NCI-H748 (cell line): ENCODE results near the gene SENP2.
"Not testable (repeated sequence)": the region's sequence is repeated elsewhere in the genome, so short reads cannot be mapped to it uniquely, and the experiment has no call there.

Experiments used
- DNase-seq: peaks from one replicate; lab custom pipeline; 2025; ENCODE audit not compliant: unreplicated experiment; lab: John Stamatoyannopoulos, UW

SENP2 gene

DNA sequence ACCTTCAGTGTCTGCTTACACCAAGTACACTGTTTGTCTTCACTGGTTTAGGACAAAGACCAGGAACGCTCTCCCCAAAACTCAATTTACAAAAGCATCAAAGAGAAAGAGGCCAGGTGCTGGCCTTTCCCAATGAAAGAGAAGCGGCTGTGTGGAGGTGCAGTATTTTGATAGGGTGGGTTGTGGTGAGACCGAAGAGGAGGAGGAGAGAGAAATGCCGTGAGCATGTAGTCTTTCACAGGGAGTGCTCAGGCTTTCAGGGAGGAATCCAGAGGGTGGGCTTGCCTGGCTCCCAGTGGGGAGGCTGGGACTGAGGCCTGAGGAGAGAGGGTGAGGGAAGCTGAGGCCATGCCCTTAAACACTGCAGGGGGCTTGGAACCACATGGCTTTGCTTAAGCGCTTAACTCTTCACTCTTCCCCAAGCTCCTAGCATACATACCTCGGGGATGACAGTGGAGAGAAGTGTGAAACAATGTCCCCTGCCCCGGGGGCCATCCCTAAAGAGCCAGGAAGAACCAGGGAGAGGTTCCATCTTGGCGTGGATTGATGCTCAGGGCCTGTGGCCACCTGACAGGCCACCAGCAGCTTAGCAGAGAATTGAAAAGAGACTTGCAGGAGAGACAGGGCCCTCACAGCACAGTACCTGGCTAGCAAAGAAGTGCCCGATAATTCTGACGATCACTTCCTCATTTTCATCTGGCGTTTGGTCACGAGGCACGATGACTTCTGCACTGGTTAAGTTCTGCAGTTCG, 60.5 kb downstream of the SENP2 start:
- DNase-seq = no peak

DNA sequence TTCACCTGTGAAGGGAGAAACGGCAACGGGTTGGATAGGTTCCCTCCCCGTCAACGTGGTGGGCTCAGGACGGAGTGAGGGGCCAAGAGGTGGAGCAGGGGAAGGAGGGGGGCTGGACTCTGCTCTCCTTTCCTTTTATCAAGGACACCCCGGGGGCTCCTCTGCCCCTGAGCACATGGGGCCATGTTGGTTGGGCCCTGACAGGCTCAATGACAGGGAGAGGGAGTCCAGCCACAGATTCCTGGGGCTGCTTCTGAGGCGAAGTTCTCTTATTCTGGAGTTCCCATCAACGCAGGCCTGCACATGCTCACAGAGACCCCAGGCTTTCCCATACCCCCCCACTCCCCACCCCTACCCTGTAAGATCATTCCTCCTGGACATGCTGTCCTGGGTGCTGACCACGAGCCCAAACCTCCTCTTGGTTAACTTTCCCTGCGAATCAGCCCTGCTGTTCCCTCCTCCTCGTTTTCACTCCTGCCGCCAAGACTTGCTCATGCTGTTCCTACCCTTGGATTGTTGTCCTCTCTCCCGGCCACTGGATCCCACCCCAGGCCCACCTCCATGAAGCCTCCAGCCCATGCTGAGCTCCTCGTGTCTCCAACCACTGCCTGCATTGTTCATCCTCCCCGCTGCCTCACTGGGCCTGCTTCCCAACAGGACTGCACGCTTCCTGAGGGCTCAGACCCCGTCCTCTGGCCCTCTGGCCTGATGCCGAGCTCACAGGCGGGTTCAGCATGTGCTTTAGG, 61.2 kb downstream of the SENP2 start:
- DNase-seq = no peak

DNA sequence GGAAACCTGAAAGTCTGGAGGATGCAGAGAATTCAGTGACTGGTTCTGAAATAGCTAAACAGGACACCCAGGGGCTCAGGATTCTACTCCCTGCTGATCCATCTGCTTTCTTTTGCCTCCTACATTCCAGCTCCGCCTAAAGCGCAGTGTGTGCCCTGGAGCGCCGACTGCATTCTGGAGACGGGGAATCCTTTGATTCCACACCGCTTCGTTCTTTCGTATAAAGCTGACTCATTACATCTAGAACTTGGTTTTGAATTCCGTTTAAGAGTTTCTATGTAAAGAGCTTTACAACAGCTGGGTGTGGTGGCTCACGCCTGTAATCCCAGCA, 61.8 kb downstream of the SENP2 start:
- no peak for DNase-seq

DNA sequence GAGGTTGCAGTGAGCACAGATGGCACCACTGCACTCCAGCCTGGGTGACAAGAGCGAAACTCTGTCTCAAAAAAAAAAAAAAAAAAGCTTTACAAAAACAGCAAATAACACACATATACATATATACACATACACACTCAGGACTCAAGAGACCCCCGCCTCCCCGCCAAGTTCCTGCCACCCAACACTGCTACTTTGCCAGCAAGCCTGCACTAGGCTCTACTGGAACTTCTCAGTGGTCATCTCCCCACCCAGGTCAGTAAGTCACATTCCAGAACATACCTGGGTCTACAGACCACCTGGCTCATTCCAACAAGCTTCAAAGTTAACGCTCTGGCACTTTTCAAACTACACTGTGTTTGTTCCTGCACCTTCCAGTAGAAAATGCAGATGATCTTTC, 62.3 kb downstream of the SENP2 start:
- no peak for DNase-seq

DNA sequence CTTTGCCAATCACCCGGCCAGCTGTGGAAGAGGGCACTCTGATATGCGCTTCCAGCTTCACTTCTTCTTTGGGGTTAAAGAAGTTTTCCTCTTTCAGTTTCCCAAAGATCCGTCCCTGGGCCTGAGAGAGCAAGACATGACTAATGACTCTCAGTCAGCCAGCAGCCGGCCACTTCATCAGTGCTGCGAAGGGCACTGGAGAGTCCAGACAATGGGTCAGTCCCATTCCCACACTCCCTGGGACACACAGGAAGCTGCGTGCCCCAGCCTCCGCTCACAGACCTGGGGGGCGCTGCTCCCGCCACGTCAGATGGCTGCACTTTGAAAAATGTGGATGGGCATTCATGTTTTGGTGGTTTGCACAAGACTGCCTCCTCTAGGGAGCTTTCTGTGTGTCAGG, 63.3 kb downstream of the SENP2 start:
- no peak for DNase-seq

DNA sequence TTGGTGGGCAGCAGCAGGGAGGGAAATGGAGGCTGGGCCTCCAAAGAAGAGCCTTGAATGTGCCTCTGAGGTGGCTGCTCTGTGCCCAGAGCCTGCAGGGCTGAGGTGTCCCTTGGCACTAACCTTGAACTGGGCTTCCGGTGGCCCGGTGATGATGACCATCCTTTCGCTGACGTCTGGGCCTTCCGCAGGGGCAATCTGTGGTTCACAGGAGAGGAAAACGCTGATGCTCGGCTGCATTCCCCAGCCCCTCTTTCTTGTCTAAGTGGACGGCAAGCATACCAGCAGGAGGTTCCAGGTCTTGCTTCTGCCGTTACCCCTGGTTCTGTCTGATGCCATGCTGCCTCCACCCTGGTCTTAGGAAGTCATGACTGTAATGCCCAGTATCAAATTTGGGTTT, 65.9 kb downstream of the SENP2 start:
- DNase-seq = no peak

DNA sequence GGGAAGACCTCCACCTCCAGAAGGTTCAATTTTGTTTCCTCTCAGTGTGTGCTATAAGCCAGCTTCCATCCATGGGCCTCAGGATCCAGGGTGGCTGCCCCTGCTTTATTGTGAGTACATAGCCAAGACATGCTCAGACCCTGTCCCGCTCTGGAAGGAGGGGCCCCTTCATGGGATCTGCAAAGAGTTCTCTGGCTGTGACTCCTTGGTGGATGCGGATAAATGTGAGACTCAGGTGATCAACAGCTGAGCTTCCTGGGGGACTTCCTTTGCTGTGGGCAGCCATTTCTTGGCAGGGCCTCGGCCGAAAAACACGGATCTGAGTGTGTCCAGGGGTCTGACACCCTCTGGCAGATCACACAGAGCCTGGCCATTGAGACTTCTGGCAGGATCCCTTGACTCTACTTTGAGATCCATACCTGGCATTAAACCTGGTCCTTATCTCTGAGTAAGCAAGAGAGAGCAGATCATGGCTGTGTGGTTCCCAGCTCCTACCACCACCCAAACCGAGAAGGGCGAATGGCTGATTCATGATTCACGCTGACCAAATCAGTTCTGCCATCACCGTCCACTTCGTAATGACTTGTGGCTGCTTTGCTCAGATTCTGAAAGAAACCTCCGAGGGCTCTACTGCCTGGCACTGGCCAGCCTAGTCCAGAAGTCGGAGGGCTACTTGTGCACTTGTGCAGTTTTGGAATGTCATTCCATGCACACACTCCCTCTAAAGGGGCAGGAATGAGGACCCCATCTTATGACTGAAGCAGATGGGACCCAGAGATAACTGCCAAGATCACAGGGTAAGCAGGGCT, 68.1 kb downstream of the SENP2 start:
- no peak for DNase-seq

DNA sequence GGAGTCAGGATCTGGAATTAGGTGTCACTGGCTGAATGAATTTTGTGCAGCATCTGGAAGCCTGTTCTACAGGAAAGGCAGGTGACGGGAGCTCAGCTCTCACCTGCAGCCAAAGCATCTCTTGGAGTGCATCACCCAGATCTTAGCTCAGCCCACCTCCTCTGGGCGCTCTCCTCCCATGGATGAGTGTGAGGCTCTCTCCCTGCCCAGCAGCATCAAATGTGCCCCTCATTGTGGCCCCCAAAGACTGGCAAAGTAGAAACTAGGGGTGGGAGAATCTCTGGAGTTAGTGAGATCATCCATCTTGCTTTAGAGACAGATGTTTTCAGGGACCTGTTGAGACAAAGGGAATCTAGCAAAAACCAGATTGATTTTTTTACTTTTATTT, 68.7 kb downstream of the SENP2 start:
- no peak for DNase-seq

DNA sequence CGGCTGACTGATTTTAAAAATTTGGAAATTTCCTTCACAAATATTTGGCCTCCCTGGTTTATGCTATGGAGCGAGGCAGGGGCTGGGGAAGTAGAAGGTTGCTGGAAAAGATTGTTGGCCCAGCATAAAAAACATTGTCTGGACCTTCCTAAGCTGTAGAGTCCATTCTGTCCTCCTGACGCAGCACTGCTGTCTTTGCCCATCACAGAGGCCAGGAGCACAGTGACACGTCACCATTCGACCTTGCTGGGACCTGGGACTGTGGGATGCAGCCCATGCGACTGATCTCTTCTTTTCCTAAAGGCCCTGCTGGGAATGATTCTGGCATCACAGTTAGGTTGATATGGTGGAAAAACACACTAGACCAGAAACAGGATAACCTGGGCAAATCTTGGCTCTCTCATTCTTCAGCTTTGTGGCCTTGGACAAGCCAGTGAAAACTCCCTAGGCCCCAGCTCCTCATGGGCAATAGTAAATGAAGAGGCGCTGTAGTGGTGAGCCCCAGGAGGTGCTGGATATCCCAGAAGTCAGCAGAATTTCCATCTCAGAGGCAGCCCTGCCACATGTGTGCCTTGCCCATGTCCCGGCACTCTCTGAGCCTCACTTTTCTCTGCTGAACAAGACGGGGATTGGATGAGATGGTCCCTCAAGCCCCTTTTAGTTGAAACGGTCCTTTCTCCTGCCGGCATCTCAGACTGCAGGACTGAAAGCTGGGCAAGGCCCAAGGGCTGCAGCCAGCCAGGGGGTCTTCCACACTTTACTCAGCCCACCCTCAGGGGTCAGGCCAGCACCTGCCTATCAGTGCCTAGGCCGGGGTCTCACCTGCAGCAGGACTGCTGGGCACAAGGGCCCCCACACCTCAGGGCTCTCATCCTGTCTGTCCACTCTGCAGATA, 69.6 kb downstream of the SENP2 start:
- DNase-seq = no peak

DNA sequence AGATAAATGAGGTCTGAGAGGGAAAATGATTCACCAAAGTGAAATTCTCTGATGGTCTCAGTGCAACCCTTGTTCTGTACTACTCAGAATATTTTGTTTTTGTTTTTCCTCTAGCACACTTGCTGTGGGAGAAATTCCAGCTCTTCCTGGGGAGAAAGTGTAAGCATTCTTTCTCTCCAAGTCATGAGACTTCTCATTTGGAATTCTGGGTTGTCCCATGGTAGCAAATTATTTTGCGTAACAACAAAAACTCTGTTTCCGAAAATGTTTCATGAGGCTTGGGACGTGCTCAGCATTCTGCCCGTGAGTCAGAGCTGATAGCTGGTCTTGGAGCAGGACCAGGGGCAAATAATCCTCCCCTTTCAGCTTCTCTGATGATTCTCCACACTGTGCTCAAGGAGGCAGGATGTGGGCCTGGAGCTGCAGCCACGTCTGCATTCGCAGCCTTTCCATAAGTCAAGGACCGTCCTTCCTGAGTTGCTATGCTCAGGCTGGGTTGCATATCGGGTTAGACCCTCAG, 70.3 kb downstream of the SENP2 start:
- DNase-seq = no peak

DNA sequence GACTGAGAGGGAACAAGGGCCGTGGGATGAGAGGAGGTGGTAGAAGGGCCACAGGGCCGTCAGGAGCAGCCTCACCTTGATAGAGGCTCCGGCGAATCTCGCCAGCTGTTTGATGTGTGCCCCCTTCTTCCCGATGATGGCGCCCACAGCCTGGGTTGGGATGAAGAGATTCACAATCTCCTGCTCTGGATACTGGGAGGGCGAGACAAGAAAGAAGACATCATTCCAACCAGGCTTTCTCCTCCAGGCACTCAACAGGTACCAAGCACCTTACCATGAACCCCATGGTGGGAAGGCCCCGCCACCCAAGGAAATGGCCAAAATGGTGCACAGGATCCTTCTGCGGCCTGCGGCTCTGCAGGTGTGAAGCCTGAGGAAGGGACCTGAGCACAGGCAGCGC, 71.1 kb downstream of the SENP2 start:
- no peak for DNase-seq

DNA sequence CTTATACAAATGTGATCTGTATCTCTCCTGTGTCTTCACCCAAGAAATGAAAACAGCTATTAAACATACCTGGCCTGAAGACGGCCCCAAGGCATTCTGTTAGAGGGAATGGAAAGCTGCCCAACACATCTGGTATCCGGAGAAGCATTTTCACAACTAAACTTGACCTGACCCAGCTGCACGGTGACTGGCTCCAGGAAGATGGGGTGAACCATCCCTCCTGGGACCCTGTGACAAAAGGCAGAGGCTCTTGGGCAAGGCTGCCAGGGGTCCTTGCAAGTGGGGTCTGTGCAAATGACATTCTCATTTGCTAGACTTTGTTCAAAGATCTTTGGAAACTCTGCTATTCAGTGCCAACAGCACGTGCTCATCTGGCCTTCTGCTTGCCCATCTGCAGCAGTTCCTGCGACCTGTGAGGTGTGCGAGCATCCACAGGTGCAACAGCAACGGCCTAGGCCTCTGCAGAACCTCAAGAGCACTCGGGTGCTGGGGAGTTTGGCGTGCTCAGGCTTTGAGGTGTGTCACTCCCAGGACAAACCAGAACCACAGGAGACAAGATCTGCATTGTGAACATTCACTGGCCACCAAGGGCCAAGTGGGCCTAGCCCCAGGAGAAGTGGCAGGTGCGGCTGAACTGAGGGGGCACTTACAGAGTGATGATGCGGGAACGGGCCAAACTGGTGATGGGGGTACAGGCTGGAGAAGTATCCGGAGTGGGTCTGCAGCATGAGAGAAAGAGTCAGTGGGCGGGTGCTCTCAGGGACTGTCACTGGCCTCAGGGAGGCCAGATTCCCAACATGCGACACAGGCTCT, 71.8 kb downstream of the SENP2 start:
- no peak for DNase-seq

DNA sequence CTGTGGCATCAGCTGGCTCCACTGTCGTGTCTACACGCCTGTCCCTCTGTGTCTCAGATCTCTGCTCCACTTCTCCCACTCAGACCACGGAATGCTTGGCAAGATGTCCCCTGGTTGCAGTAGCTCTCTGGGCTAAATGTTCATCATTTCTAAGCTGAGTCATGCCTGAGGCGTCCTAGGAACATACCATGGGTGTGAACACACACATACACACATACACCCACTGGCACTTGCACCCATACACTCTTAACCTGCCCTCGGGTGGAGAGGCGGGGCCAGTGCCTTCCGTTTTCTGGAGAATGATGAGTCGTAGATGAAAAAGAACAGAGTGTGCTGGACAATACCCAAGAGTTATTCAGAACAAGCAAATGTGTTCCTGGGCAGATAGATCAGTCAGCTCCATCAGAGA, 72.4 kb downstream of the SENP2 start:
- DNase-seq = no peak

DNA sequence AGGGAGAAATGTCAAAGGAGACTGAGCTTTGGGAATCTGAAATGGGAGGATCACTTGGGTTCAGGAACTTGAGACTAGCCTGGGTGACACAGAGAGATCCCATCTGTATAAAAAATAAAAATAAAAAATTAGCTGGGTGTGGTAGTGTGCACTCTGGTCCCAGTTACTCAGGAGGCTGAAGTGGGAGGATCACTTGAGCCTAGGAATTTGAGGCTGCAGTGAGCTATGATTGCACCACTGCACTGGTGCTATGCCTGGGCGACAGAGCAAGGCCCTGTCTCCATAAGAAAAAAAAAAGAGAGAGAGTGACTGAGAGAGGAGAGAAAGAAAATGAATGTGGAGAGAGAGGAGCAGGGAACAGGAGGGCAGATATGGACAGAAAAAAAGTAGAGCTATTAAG, 72.8 kb downstream of the SENP2 start:
- DNase-seq = no peak

DNA sequence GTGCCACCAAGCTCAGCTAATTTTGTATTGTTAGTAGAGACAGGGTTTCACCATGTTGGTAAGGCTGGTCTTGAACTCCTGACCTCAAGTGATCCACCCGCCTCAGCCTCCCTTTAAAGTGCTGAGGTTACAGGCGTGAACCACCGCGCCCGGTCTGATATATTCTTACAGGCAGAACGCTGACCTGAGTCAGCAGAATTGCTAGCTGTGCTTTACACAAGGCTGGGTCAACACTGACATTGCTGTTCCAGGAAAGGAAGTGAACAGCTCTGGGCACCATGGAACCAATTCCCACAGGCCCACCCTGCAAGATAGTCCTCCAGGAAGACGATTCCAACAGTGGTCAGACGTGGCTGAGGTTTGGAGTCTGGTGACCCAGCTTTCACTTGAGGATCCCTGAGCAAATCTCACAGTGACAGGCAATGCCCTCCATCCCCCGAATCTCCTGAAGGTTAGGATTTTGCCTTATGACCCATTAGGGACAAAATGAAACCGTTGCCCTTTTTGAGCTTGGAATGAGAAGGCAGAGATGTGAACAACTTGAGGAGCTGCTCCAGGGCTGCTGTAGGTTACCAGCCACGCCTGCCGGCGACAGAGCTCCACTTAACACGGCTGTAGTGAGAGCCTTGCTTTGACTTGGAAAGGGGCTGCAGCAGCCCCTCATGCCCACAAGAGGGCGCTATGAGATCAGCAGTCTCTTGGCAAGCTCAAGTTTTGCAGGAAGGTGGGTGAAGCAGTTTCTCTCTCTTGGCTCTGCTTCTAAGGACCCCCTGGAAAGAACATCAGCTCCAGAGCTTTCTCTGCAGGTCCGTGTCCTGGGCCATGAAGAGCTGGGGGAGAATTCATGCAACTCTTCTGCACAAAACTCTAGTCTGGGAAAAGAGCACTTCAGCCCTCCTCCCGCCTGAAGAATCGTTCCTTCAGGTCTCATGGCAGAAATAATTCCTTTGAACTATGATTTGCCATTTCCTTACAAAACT, 74.1 kb downstream of the SENP2 start:
- DNase-seq = peak; percentile 60

DNA sequence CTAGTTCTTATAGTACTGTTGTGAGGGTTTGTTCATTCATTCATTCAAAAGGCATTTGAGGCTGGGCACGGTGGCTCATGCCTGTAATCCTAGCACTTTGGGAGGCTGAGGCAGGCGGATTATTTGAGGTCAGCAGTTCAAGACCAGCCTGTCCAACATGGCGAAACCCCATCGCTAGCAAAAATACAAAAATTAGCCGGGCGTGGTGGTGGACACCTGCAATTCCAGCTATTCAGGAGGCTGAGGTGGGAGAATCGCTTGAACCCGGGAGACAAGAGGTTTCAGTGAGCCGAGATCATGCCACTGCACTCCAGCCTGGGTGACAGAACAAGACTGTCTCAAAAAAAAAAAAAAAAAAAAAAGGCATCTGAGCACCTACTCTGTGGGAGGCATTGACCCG, 75.2 kb downstream of the SENP2 start:
- not testable (repeated sequence) for DNase-seq

DNA sequence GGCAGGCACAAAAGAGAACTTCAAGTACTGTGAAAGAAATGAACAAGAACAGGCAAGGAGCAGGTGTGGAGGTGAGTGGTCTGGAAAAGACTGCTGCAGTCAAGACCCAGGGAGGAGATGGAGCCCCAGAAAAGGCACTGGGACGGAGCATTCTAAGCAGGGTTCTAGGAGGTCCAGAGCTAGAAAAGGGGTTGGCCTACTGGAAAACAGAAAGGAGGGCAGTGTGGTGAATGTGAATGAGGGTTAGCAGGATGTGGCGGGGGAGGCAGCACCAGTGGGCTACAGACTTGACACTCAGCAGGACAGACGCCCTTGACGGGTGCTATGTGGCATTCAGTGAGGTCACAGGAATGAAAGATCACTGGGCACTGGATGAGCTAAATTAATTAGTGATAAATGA, 75.7 kb downstream of the SENP2 start:
- no peak for DNase-seq

DNA sequence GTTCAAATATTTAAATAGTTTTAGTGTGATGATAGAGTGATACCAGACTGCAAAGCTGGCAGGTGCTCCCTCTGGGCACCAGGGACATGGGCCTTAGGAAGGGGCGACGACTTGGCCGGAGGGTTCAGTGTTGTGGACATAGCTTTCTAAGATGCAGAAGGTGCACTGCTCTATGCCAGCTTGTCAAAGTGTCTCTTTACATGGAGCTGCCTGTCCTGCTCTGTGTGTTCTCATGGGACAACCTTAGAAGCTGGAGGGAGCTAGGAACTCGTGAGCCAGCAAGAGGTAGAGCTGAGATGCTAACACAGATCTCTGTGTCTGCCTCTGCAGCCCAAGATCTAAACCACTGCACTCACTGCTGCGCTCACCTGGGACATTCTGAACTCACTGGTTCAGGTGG, 77.8 kb downstream of the SENP2 start:
- DNase-seq = no peak

DNA sequence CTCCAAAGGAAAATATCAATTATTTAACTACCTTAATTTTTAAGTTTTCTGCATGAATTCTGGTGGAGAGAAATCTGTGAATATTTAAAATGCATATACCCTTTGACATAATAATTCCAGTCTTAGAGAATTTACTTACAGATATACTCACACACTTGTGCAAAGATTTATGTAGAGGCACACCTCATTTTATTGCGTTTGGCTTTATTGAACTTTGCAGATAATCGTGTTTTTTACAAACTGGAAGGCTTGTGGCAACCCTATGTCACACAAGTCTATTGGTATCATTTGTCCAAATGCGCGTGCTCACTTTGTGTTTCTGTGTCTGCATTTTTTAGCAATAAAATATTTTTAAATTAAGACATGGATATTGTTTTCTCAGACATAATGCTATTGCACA, 81.5 kb downstream of the SENP2 start:
- DNase-seq = no peak
